Activated CD4-positive, alpha-beta memory T cell treated with anti-CD3 and anti-CD28 coated beads, Interleukin-2, amount 10 ng/mL, durations not matched to agents 7 days and 5 days (primary cell): ENCODE data around the gene TMEM129. TPM values are rescaled to one million over a fixed set of nuclear protein-coding genes. Genes with fewer than 3 reads are reported as not detected.

ENCODE experiments used
- CTCF ChIA-PET: fragments of 350-600 bp; sonication (Branson Sonifier 250); formaldehyde crosslinking; loops from one replicate; lab custom pipeline; 2021; ENCODE audit warnings: antibody characterized with exemption, inconsistent platforms; lab: Charles Lee
- POLR2A ChIA-PET: fragments of 350-600 bp; sonication (Branson Sonifier 250); formaldehyde crosslinking; loops from one replicate; lab custom pipeline; 2021; ENCODE audit warnings: antibody characterized with exemption; lab: Charles Lee
- DNase-seq: peaks from one replicate; pipeline ENCODE4 v3.0.0-alpha.2; 2020
- H3K27ac Mint-ChIP-seq: one replicate; pipeline ENCODE4 v1.8.0; 2021; ENCODE audit warnings: mild to moderate bottlenecking, mixed read lengths
- H3K27me3 Mint-ChIP-seq: one replicate; pipeline ENCODE4 v1.8.0; 2021; ENCODE audit warnings: mixed read lengths
- H3K36me3 Mint-ChIP-seq: one replicate; pipeline ENCODE4 v1.8.0; 2021; ENCODE audit warnings: low read depth, mixed read lengths
- H3K4me1 Mint-ChIP-seq: one replicate; pipeline ENCODE4 v1.8.0; 2021; ENCODE audit warnings: mixed read lengths
- H3K4me3 Mint-ChIP-seq: one replicate; pipeline ENCODE4 v1.8.0; 2021; ENCODE audit warnings: mild to moderate bottlenecking, mixed read lengths
- H3K9me3 Mint-ChIP-seq: one replicate; pipeline ENCODE4 v1.8.0; 2021; ENCODE audit warnings: mixed read lengths
- total RNA-seq, 2 experiments: library from RNA; stranded (reverse); gene quantifications; one replicate each; pipeline ENCODE4 v1.2.3, GENCODE V29; 2021

The TMEM129 gene
- total RNA-seq, 2 experiments from 2014 or later, result 20.4 to 22.3 TPM

DNA sequence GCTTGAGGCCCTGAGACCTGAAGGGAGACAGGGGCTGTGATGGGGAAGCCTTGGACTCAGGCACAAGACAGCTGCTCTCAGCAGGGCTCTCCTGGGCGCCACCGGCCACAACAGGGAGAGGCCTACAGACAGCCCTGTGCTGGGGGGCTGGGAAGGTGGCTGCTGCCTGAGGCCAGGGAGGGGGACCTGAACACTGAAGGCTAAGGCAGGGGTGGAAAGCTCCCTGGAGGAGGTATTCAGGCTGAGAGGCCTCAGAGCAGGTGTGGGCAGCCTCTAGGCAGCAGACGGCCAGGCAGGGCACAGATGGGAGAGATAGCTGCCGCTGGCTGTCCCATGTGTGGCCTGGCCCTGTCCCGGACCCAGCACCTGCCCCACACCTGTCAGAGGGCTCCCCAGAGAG is 33.2 kb upstream of the TMEM129 start:
- DNase-seq, result no peak
- ChIA-PET CTCF (no interaction called here), POLR2A (interaction anchor here (1.2 kb wide), 1 partner anchor 23 kb away, joined by 3 read pairs; no protein-coding TSS in a partner anchor)
- Mint-ChIP-seq H3K4me1 (peaks cover 9% of the 10 kb centered on the region), H3K36me3 (no peaks in the 10 kb centered on the region), H3K27ac (no peak overlapping the region), H3K9me3 (no peaks in the 10 kb centered on the region), H3K27me3 (no peaks in the 10 kb centered on the region), H3K4me3 (no peak overlapping the region)

DNA sequence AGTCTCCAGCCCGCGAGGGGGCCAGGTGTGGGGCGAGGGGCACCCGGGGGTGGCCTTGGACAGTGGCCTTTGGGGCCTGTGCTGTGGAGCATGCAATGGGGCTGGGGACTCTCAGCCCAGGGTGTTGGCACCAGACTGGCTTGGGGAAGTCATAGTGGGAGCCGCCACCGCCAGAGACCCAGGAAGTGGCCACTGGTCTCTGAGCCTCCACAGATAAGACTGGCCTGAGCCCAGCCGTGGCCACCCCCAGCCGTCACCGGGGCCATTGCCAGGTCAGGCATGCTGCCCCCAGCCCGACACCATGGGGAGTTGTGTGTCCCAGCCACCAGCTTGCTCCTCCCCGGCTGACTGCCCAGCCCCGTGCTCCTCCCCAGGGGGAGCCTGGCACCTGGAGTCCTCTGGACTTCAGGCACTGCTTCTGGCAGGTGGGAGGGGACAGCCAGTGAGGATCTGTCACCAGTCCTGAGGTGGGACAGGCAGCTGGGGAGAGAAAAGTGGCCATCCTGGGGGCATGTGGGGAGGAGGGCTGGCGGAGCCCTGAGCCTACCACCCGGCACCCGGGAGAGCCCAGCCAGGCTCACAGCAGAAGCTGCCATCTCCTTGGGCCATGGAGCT is 32.7 kb upstream of the TMEM129 start:
- no peaks in the 10 kb centered on the region for H3K36me3 Mint-ChIP-seq
- no peak overlapping the region for H3K27ac Mint-ChIP-seq
- POLR2A ChIA-PET, result interaction anchor here (1.2 kb wide), 1 partner anchor 24 kb away, joined by 3 read pairs; no protein-coding TSS in a partner anchor
- CTCF ChIA-PET, result no interaction called here
- no peaks in the 10 kb centered on the region for H3K27me3 Mint-ChIP-seq
- no peak overlapping the region for H3K4me3 Mint-ChIP-seq
- DNase-seq, result no peak
- H3K9me3 Mint-ChIP-seq, result no peaks in the 10 kb centered on the region
- peaks cover 9% of the 10 kb centered on the region for H3K4me1 Mint-ChIP-seq

DNA sequence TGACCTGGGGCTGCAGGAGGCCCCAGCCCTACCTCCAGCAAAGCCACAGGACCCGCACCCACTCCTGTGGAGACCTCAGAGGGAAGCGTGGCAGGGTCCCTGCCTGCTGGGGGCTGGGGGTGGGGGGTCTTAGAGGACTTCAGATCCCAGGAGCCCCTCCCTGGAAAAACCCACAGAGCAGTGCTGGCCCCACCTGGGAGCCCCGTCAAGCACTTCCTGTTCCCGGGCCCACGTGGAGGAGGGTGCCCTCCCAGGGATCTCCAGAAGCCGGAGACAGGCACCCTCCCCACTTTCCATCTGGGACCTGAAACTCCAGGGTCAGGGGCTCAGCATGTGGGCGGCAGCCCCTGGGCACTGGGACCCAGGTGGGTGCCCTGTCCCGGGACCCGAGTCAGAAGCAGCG is 32.2 kb upstream of the TMEM129 start:
- Mint-ChIP-seq H3K9me3 (no peaks in the 10 kb centered on the region), H3K4me3 (no peak overlapping the region), H3K27ac (no peak overlapping the region), H3K27me3 (no peaks in the 10 kb centered on the region), H3K36me3 (no peaks in the 10 kb centered on the region), H3K4me1 (peaks cover 9% of the 10 kb centered on the region)
- POLR2A ChIA-PET, result interaction anchor here (1.2 kb wide), 1 partner anchor 24 kb away, joined by 3 read pairs; no protein-coding TSS in a partner anchor
- no peak for DNase-seq
- CTCF ChIA-PET, result no interaction called here

DNA sequence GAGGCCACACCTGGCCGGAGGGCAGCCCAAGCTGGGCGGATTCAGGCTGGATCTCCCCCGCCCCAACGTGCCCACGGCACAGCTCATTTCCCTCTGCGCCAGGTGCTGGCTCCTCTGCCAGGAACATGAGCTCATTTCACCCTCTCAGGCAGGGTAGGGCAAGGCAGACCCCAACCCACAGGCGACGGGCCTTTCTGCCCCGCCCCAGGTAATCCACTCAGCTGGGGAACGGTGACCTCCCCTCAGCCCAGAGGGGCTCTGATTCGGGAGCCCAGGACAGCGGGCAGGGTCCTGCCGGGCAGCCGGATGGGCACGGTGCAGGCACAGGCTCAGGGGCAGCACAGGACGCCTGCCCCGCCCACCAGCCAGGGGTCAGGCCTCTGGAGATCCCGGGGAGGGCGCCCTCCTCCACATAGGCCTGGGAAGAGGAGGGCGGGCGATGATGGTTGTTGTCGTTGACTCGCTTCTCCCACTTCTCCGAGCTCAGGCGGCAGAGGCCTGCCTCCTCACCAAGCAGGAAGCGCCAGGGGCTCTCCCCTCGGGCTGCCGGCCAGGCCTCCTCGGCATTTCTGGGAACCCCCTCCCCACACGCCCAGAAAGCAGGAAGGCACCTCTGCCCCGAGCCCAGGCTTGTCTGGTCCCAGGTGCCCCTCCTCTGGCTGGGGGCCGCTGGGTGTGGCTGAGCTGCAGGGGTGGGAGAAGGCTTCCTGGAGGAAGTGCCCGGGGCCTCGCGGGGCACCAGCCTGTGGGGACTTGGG is 31.3 kb upstream of the TMEM129 start:
- DNase-seq, result peak; percentile 56
- Mint-ChIP-seq H3K27ac (no peak overlapping the region), H3K27me3 (no peaks in the 10 kb centered on the region), H3K4me3 (no peak overlapping the region), H3K36me3 (no peaks in the 10 kb centered on the region), H3K4me1 (peaks cover 9% of the 10 kb centered on the region), H3K9me3 (no peaks in the 10 kb centered on the region)
- ChIA-PET POLR2A (interaction anchor here (0.9 to 1.4 kb wide), 3 partner anchors 8 to 22 kb away, joined by 3 to 4 read pairs (median 3); no protein-coding TSS in a partner anchor), CTCF (interaction anchor here (1.0 to 2.2 kb wide), 2 partner anchors 56 to 147 kb away, joined by 3 to 6 read pairs; no protein-coding TSS in a partner anchor)

DNA sequence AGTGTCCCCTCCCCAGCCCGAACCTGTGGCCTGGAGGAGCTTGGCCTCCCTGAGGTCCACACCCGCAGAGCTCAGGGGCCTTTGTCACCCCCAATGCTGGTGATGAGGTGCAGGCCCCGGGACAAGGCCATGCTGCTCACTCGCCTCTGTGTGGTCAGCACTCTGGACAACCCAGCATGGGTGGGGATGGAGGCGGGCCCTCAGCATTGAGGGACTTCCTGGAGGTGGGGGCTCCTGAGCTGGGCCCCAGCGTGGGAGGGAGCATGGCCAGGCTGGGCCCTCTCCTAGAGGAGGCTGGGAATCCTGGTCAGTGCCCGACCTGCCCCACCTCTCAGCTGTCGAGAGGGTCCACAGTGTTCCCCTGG is 30.8 kb upstream of the TMEM129 start:
- H3K36me3 Mint-ChIP-seq, result no peaks in the 10 kb centered on the region
- no peaks in the 10 kb centered on the region for H3K27me3 Mint-ChIP-seq
- no peak overlapping the region for H3K27ac Mint-ChIP-seq
- no peaks in the 10 kb centered on the region for H3K9me3 Mint-ChIP-seq
- H3K4me3 Mint-ChIP-seq, result no peak overlapping the region
- CTCF ChIA-PET, result interaction anchor here (1.0 to 2.2 kb wide), 2 partner anchors 57 to 148 kb away, joined by 3 to 6 read pairs; no protein-coding TSS in a partner anchor
- POLR2A ChIA-PET, result interaction anchor here (0.9 to 1.4 kb wide), 3 partner anchors 7 to 21 kb away, joined by 3 to 4 read pairs (median 3); no protein-coding TSS in a partner anchor
- no peak for DNase-seq
- H3K4me1 Mint-ChIP-seq, result peaks cover 9% of the 10 kb centered on the region

DNA sequence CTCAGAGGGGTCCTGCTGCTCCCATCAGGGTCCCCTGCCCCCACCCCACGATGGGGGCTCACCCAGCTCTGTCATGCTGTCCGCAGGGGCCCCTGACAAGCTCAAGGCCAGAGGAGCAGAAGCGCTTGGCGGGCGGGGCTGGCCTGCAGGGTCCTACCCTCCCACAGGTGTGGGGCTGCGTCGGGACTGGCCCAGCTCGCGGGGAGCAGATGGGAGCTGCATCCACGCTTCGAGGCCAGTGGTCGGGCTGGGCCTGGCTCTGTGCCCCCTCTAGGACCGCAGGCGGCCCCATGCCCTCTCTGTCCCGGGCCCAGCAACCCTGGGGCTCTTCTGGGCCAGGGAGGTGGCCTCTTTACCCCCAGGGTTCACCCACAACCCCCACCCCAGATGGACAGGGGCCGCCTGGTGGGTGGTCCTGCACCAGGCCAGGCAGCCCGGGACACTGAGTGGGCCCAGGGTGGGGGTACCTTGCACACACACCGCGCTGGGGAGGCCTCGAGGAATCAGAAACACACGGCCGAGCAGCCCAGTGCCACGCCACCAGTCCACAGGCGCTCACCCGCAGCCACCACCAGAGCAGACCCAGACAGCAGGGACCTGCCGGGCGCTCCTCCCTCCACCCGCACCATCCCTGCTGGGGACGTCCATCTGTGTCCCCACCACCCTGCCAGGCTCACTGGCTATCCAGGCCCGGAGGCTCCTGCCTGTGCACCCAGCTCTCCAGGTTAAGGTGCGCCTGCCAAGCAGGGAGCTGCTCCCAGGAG is 30.2 kb upstream of the TMEM129 start:
- Mint-ChIP-seq H3K27me3 (no peaks in the 10 kb centered on the region), H3K27ac (no peak overlapping the region), H3K36me3 (no peaks in the 10 kb centered on the region), H3K9me3 (no peaks in the 10 kb centered on the region), H3K4me1 (peaks cover 9% of the 10 kb centered on the region), H3K4me3 (no peak overlapping the region)
- ChIA-PET CTCF (interaction anchor here (1.0 to 2.2 kb wide), 2 partner anchors 57 to 148 kb away, joined by 3 to 6 read pairs; no protein-coding TSS in a partner anchor), POLR2A (interaction anchor here (0.9 to 1.4 kb wide), 3 partner anchors 7 to 21 kb away, joined by 3 to 4 read pairs (median 3); no protein-coding TSS in a partner anchor)
- no peak for DNase-seq

DNA sequence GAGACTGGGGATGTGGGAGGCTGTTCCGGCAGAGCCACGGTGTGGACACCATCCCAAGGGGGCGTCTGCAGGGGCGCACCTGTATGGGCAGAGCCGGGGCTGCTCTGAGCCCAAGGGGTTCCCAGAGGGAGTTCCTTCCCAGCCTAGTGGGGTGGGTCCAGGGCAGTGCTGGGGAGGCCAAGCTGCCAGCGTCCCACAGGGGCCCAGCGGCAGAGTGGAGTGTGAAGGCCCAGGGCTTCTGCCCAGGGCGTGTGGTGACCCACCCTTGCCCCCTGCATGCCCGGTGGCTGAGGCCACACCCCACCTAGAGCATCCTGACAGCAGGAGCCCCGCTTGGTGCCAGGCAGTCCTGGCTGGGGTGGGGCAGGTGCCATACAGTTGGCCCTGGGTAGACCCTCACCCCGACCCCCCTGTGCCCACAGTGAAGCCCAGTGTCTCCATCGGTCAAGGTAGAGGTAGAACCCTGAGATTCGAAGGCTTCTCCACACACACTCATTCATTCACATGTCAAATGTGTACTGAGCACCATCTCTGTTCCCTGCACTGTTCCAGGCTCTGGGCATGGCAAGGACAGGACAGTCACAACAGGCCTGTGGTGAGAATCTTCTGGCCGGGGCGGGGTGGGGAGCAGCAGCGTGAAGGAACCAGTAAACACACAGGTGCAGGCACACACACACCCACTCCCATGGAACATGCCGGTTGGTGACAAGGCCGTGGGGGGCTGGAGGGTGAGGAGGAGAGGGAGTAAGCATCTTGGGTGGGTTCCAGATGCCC is 29.4 kb upstream of the TMEM129 start:
- DNase-seq, result no peak
- Mint-ChIP-seq H3K4me1 (peaks cover 9% of the 10 kb centered on the region), H3K36me3 (no peaks in the 10 kb centered on the region), H3K27ac (no peak overlapping the region), H3K9me3 (no peaks in the 10 kb centered on the region), H3K27me3 (no peaks in the 10 kb centered on the region), H3K4me3 (no peak overlapping the region)
- ChIA-PET POLR2A (no interaction called here), CTCF (interaction anchor here (2.2 kb wide), 1 partner anchor 149 kb away, joined by 6 read pairs; no protein-coding TSS in a partner anchor)

DNA sequence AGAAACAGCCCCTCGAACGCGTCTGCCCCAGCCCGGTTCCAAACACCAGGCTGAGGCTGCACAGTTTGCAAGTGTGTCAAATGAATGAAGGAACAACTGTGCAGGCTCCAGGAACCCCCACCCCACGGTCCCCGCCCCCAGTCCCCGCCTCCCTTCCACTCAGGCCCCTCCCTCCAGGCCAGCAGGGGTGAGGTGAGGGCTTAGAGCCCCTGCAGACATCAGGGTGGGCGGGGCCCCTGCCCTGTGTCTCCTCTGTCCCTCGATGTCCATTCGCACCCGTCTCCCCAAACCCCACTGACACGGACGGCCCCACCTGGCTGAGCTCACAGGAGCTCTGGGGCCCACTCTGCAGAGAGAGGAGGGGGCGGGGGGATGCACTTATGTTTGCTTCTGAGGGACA is 28.7 kb upstream of the TMEM129 start:
- peaks cover 6% of the 10 kb centered on the region for H3K36me3 Mint-ChIP-seq
- no peaks in the 10 kb centered on the region for H3K27me3 Mint-ChIP-seq
- H3K9me3 Mint-ChIP-seq, result no peaks in the 10 kb centered on the region
- H3K4me1 Mint-ChIP-seq, result peaks cover 9% of the 10 kb centered on the region
- no peak overlapping the region for H3K27ac Mint-ChIP-seq
- H3K4me3 Mint-ChIP-seq, result no peak overlapping the region
- DNase-seq, result no peak
- ChIA-PET CTCF (no interaction called here), POLR2A (no interaction called here)

DNA sequence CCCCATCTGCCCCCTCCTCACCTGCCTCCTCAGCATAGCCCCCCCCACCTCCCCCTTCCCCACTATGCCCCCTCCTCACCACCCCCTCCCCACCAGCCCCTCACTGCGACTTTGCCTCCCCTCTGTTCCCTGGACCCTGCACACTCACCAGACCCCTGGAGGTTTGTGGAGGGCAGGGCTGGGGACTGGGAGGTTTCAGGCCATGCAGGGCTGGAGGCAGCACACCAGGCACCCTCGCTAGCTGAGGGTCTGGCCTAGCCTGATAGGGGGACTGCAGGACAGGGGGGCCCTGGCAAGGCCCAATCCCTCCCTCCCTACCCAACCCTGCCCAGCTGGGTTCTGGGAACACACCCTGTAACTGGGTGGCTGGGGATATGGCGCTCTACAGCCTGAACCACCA is 28.2 kb upstream of the TMEM129 start:
- POLR2A ChIA-PET, result no interaction called here
- H3K36me3 Mint-ChIP-seq, result peaks cover 9% of the 10 kb centered on the region
- H3K27ac Mint-ChIP-seq, result no peak overlapping the region

DNA sequence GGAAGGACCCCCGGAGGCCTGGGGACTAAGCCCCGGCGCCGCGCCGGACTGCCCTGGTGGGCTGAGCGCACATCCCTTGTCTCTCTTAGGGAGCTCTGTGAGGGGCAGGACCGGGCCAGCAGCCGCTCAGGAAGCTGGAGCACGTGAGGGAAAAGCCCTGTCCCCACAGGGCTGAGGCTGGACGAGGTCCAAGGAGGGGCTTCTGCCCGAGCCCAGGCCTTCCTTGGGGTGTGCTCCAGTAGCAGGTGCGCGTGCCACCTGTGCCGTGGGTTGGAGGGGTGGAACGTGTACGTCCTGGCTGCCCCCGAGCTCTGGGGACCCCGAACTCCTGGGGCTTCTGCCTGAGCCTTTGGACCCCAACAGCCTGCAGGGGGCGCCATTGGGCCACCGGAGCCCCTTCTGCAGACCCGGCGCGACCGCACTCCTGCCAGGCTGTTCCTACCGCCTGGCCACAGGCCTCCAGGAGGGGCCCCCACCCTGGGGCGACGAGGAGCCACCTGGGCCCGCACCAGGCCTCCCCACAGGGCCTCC is 27.4 kb upstream of the TMEM129 start:
- peaks cover 9% of the 10 kb centered on the region for H3K4me1 Mint-ChIP-seq
- no peak overlapping the region for H3K4me3 Mint-ChIP-seq
- H3K9me3 Mint-ChIP-seq, result no peaks in the 10 kb centered on the region
- peak; percentile 85 for DNase-seq
- POLR2A ChIA-PET, result interaction anchor here (0.5 to 1.2 kb wide), 6 partner anchors 11 to 141 kb away, joined by 3 to 4 read pairs (median 3); no protein-coding TSS in a partner anchor
- H3K27ac Mint-ChIP-seq, result no peak overlapping the region
- no peaks in the 10 kb centered on the region for H3K27me3 Mint-ChIP-seq
- H3K36me3 Mint-ChIP-seq, result peaks cover 15% of the 10 kb centered on the region
- CTCF ChIA-PET, result interaction anchor here (0.6 to 2.6 kb wide), 16 partner anchors 11 to 453 kb away, joined by 3 to 34 read pairs (median 4); partner anchors contain the start of gene NELFA

More for the DNA sequence above, 28.2 kb upstream of the TMEM129 start:
- Mint-ChIP-seq H3K4me3 (no peak overlapping the region), H3K9me3 (no peaks in the 10 kb centered on the region), H3K4me1 (peaks cover 9% of the 10 kb centered on the region), H3K27me3 (no peaks in the 10 kb centered on the region)
- no peak for DNase-seq
- CTCF ChIA-PET, result no interaction called here

DNA sequence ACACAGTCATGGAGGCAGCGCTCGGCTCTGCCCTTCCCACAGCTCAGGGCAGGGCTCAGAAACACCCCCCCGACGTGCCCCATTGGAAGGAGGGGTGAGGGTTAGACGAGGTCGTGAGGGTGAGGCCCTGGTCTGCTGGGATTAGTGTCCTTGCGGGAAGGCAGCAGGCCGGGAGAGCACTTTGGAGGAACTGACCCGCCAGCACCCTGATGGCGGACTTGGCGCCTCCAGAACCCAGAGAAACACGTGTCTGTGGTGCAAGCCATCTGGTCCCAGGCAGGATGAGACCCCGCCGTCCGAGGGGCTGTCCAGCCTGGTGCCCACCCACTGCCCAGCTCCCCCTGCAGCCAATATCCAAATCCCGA is 26.5 kb upstream of the TMEM129 start:
- POLR2A ChIA-PET, result interaction anchor here (1.0 to 1.5 kb wide), 3 partner anchors 17 to 35 kb away, joined by 3 to 4 read pairs (median 3); no protein-coding TSS in a partner anchor

More for the DNA sequence above, 26.5 kb upstream of the TMEM129 start:
- no peak for DNase-seq
- H3K27me3 Mint-ChIP-seq, result no peaks in the 10 kb centered on the region
- H3K27ac Mint-ChIP-seq, result no peak overlapping the region
- H3K4me1 Mint-ChIP-seq, result peaks cover 3% of the 10 kb centered on the region
- no peaks in the 10 kb centered on the region for H3K9me3 Mint-ChIP-seq
- peaks cover 23% of the 10 kb centered on the region for H3K36me3 Mint-ChIP-seq
- CTCF ChIA-PET, result interaction anchor here (1.0 to 2.6 kb wide), 12 partner anchors 10 to 261 kb away, joined by 3 to 34 read pairs (median 4); partner anchors contain the start of genes NELFA, TACC3 and TMEM129
- no peak overlapping the region for H3K4me3 Mint-ChIP-seq
